Endodermal cell (in vitro differentiated cells): ENCODE data around the gene KCNK4. TPM values are rescaled to one million over a fixed set of nuclear protein-coding genes. Genes with fewer than 3 reads are reported as not detected.
A peak's percentile ranks its signal among the peaks of the same experiment; 100 is the strongest.

Experiments
- DNase-seq: peaks from one replicate; pipeline ENCODE4 v3.0.0-alpha.2; 2017
- H3K27ac ChIP-seq: 2 replicates; pipeline ENCODE4 v1.5.1; 2013; ENCODE audit warnings: mild to moderate bottlenecking, low read depth, low read length, moderate library complexity
- H3K27me3 ChIP-seq: 2 replicates; pipeline ENCODE4 v1.6.1; 2013; ENCODE audit warnings: mild to moderate bottlenecking, low read length, moderate library complexity; ENCODE audit not compliant: insufficient read depth, control insufficient read depth, poor library complexity, severe bottlenecking
- H3K36me3 ChIP-seq: 2 replicates; pipeline ENCODE4 v1.7.0; 2013; ENCODE audit warnings: mild to moderate bottlenecking, low read length, moderate library complexity; ENCODE audit not compliant: control insufficient read depth, insufficient read depth
- H3K4me1 ChIP-seq: one replicate; pipeline ENCODE4 v1.7.0; 2013; ENCODE audit warnings: low read length; ENCODE audit not compliant: control insufficient read depth, insufficient read depth
- H3K4me3 ChIP-seq: 2 replicates; pipeline ENCODE4 v1.5.1; 2013; ENCODE audit warnings: mild to moderate bottlenecking, low read length, moderate library complexity
- H3K9ac ChIP-seq: 2 replicates; pipeline ENCODE4 v1.6.1; 2013; ENCODE audit warnings: mild to moderate bottlenecking, low read length, moderate library complexity; ENCODE audit not compliant: poor library complexity, severe bottlenecking; ENCODE audit errors: extremely low read depth
- H3K9me3 ChIP-seq: 2 replicates; pipeline ENCODE4 v1.6.1; 2013; ENCODE audit warnings: mild to moderate bottlenecking, low read length, moderate library complexity; ENCODE audit not compliant: control insufficient read depth
- H3K27ac Mint-ChIP-seq: 2 replicates; pipeline ENCODE4 v1.8.0; 2020; ENCODE audit warnings: mixed read lengths
- H3K27me3 Mint-ChIP-seq: 2 replicates; pipeline ENCODE4 v1.8.0; 2021; ENCODE audit warnings: mild to moderate bottlenecking, mixed read lengths; ENCODE audit not compliant: insufficient read depth
- H3K36me3 Mint-ChIP-seq: 2 replicates; pipeline ENCODE4 v1.8.0; 2020; ENCODE audit warnings: low read depth, mixed read lengths
- H3K4me1 Mint-ChIP-seq: 2 replicates; pipeline ENCODE4 v1.8.0; 2020; ENCODE audit warnings: mixed read lengths
- H3K4me3 Mint-ChIP-seq: 2 replicates; pipeline ENCODE4 v1.8.0; 2020; ENCODE audit warnings: mild to moderate bottlenecking, moderate library complexity, mixed read lengths
- H3K9me3 Mint-ChIP-seq: 2 replicates; pipeline ENCODE4 v1.8.0; 2020; ENCODE audit warnings: mild to moderate bottlenecking, mixed read lengths
- CTCF ChIP-seq: fragments of 200-600 bp; sonication (generic); conservative IDR thresholded peaks from 2 replicates; pipeline ENCODE4 v1.5.0; 2021; ENCODE audit warnings: antibody characterized with exemption, mild to moderate bottlenecking
- WGBS, 2 experiments: methylation state at CpG; one replicate each; pipeline versions ENCODE4 v1.1.5 to v1.1.7; 2013; ENCODE audit warnings: missing lambda C conversion rate in 2 of 2, mixed read lengths in 1 of 2; ENCODE audit not compliant: insufficient coverage in 1 of 2, insufficient read length in 1 of 2; 5-methylcytosine and 5-hydroxymethylcytosine counted together
- total RNA-seq, 2 donors: library from RNA; stranded (reverse); fragmentation: NEBNext Ultra II Directional in 1 of 2; extraction: Animal tissue kit (Norgen Biotek cat#: 25700) in 1 of 2; gene quantifications; 2 replicates in 1 of 2; 3 replicates in 1 of 2; pipeline ENCODE4 v1.2.1, GENCODE V29; 2021

The KCNK4 gene
- total RNA-seq, 2 donors from 2014 or later, result not detected

- Mint-ChIP-seq H3K4me3 (peak within 1 kb of the TSS; percentile 90), H3K36me3 (peaks cover 11% of the 10 kb centered on the region), H3K9me3 (no peaks in the 10 kb centered on the region), H3K4me1 (peaks cover 8% of the 10 kb centered on the region), H3K27ac (peak within 1 kb of the TSS; percentile 97), H3K27me3 (peaks cover 24% of the 10 kb centered on the region)
- H3K4me3 ChIP-seq, result peak within 1 kb of the TSS; percentile 95
- H3K4me1 ChIP-seq, result no peaks in the 10 kb centered on the region
- TF ChIP-seq CTCF, result no peak
- 0 to 1% methylated on average over 23 to 81 of the region's 81 CpGs for WGBS, 2 experiments
- H3K9me3 ChIP-seq, result no peaks in the 10 kb centered on the region
- H3K9ac ChIP-seq, result peak within 1 kb of the TSS; percentile 67
- peaks cover 4% of the 10 kb centered on the region for H3K36me3 ChIP-seq
- peaks cover 25% of the 10 kb centered on the region for H3K27me3 ChIP-seq
- peak; percentile 99 for DNase-seq
- peak within 1 kb of the TSS; percentile 64 for H3K27ac ChIP-seq
These were observed 14.1 kb downstream of the KCNK4 start, which contains the start of gene ESRRA for GRCh38 chr11:64305075-64305690. Gene ESRRA (plus strand): TSS chr11:64305524. CDS start chr11:64307180, 1,656 bp downstream.

- WGBS, 2 experiments, result 0 to 1% methylated on average over 25 to 71 of the region's 71 CpGs
These were observed 14.8 kb downstream of the KCNK4 start for GRCh38 chr11:64305691-64306562.

GRCh38 chr11:64306563-64306875 lies 15.4 kb downstream of the KCNK4 start:
- H3K9ac ChIP-seq, result peak overlapping the region; percentile 54

More at GRCh38 chr11:64305691-64306562, 14.8 kb downstream of the KCNK4 start:
- H3K9me3 Mint-ChIP-seq, result no peaks in the 10 kb centered on the region
- Histone ChIP-seq H3K4me1 (no peaks in the 10 kb centered on the region), H3K27me3 (peaks cover 17% of the 10 kb centered on the region), H3K36me3 (peaks cover 7% of the 10 kb centered on the region), H3K9ac (peak overlapping the region; percentile 54), H3K27ac (no peak overlapping the region), H3K9me3 (no peaks in the 10 kb centered on the region), H3K4me3 (peak overlapping the region; percentile 95)
- H3K27ac Mint-ChIP-seq, result peak overlapping the region; percentile 97
- H3K36me3 Mint-ChIP-seq, result peaks cover 14% of the 10 kb centered on the region
- TF ChIP-seq CTCF, result peak; percentile 68
- peaks cover 16% of the 10 kb centered on the region for H3K27me3 Mint-ChIP-seq
- DNase-seq, result peak; percentile 94
- H3K4me3 Mint-ChIP-seq, result peak overlapping the region; percentile 90
- peaks cover 8% of the 10 kb centered on the region for H3K4me1 Mint-ChIP-seq

More at GRCh38 chr11:64306563-64306875, 15.4 kb downstream of the KCNK4 start:
- Mint-ChIP-seq H3K36me3 (peaks cover 17% of the 10 kb centered on the region), H3K4me1 (peaks cover 8% of the 10 kb centered on the region), H3K27ac (peak overlapping the region; percentile 97), H3K27me3 (peaks cover 11% of the 10 kb centered on the region), H3K4me3 (peak overlapping the region; percentile 90), H3K9me3 (no peaks in the 10 kb centered on the region)
- Histone ChIP-seq H3K27ac (no peak overlapping the region), H3K36me3 (peaks cover 9% of the 10 kb centered on the region), H3K9me3 (no peaks in the 10 kb centered on the region), H3K27me3 (peaks cover 12% of the 10 kb centered on the region), H3K4me1 (no peaks in the 10 kb centered on the region), H3K4me3 (peak overlapping the region; percentile 95)
- no peak for DNase-seq
- 20 to 27% methylated on average over 2 to 9 of the region's 9 CpGs for WGBS, 2 experiments
- TF ChIP-seq CTCF, result no peak
